Breast epithelium (tissue), 4 donors: Measurements from ENCODE around the gene ZNF763. TPM values are rescaled to one million over a fixed set of nuclear protein-coding genes. Genes with fewer than 3 reads are reported as not detected.

ENCODE experiments used
- DNase-seq, 2 donors: peaks; one replicate each; pipeline ENCODE4 v3.0.0-alpha.2; 2019; ENCODE audit warnings: low spot score in 2 of 2
- H3K27ac ChIP-seq, 2 donors: fragments of 200-600 bp; sonication (generic) in 1 of 2; one replicate each; pipeline ENCODE4 v1.5.1; 2016 to 2019; ENCODE audit warnings: mild to moderate bottlenecking in 1 of 2
- H3K27me3 ChIP-seq, 2 donors: fragments of 200-600 bp; sonication (generic) in 1 of 2; one replicate each; pipeline versions ENCODE4 v1.5.1 to v1.6.0; 2017 to 2019; ENCODE audit warnings: control low read depth in 1 of 2, mild to moderate bottlenecking in 1 of 2
- H3K36me3 ChIP-seq: fragments of 200-600 bp; one replicate; pipeline ENCODE4 v1.5.1; 2019
- H3K4me1 ChIP-seq, 2 donors: fragments of 200-600 bp; sonication (generic); one replicate each; pipeline ENCODE4 v1.5.1; 2016 to 2019; ENCODE audit warnings: control low read depth in 1 of 2
- H3K4me3 ChIP-seq, 3 donors: fragments of 200-600 bp; sonication (generic); 1 replicate in 2 of 3; 2 replicates in 1 of 3; pipeline ENCODE4 v1.5.1; 2016 to 2019; ENCODE audit warnings: mild to moderate bottlenecking in 3 of 3, moderate library complexity in 2 of 3
- H3K9me3 ChIP-seq, 2 donors: fragments of 200-600 bp; sonication (generic) in 1 of 2; one replicate each; pipeline ENCODE4 v1.5.1; 2016 to 2019; ENCODE audit warnings: control low read depth in 1 of 2
- CTCF ChIP-seq, 3 donors: fragments of 450-650 bp; IDR thresholded peaks; one replicate each; pipeline ENCODE4 v1.5.1; 2016 to 2017; ENCODE audit warnings: antibody characterized with exemption in 3 of 3, mild to moderate bottlenecking in 3 of 3, moderate library complexity in 3 of 3
- POLR2A ChIP-seq: fragments of 450-650 bp; IDR thresholded peaks from one replicate; pipeline ENCODE4 v1.6.1; 2016; ENCODE audit warnings: antibody characterized with exemption, mild to moderate bottlenecking, moderate library complexity
- POLR2AphosphoS5 ChIP-seq, 3 donors: sonication (generic); formaldehyde crosslinking; IDR thresholded peaks; one replicate each; pipeline ENCODE4 v1.6.1; 2017; ENCODE audit warnings: antibody characterized with exemption in 3 of 3
- intact Hi-C: fragments of 100-400 bp; cut with DNase I; formaldehyde crosslinking; loops from one replicate; pipeline ENCODE4 v1.15.1; 2023; ENCODE audit warnings: low total_unique reads
- total RNA-seq, 3 donors: library from RNA; depleted of rRNA; stranded (reverse); fragments of >200 nt; gene quantifications; one replicate each; pipeline ENCODE4 v1.1.0, GENCODE V29; 2016

The ZNF763 gene
- total RNA-seq, 3 donors from 2014 or later: 2.9 to 14.5 (median 6.9) TPM

DNA sequence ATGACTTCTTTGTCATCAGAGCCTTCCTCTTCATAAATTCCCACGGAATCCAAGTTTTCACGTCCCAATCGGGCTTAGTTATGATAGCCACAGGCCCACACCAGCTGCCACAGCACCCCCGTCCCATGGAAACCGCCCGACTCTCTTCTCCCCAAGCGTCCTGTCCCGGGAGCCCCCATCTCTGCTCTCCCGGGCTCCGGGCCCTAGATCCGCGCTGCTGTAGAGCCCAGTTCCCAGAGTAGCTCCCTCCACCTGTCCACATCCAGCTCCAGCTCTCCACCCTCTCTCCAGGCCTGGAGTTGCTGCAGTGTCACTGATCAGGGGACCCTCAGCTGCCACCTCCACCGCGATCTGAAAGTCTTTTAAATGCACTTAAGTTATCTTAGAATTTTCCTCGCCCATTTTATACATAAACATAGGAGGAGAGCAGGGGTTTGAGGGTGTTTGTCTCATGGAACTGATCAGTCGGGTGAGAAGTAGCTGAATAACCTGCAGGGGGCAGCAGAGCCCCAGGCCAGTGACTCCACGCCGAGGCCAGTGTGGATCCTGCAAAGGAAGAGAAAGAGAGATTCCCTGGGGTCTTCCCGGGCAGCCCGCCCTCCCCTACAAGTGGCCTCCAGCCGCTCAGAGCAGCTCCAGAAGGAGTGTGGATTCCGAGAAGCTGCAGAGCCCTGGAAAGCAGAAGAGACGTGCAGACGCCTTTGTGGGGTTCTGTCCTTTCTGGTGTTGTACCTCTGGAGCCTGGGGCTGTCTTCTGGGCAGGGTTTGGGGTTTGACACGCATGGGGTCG, 1.1 kb upstream of the ZNF763 start:
- no peaks in the 10 kb centered on the region for H3K27me3 ChIP-seq
- peak overlapping the region in 1 of 3 donors; percentile 88 for H3K4me3 ChIP-seq
- peaks cover 7% of the 10 kb centered on the region in 2 donors for H3K4me1 ChIP-seq
- H3K36me3 ChIP-seq: no peaks in the 10 kb centered on the region
- no peaks in the 10 kb centered on the region for H3K9me3 ChIP-seq
- DNase-seq: peak; percentile 51 to 79
- peak; percentile 68 to 72 (median 69) for TF ChIP-seq CTCF (IDR thresholded peaks at IDR 0.05)
- no peak for TF ChIP-seq POLR2A
- H3K27ac ChIP-seq: peak overlapping the region; percentile 98 to 100
- intact Hi-C loops: no loop called here

GRCh38 chr19:11964496-11964857, 363 bp upstream of the ZNF763 start:
- DNase-seq: no peak
- Histone ChIP-seq H3K27me3 (no peaks in the 10 kb centered on the region), H3K4me3 (peak overlapping the region; percentile 70 to 88 (median 81)), H3K36me3 (no peaks in the 10 kb centered on the region), H3K27ac (peak overlapping the region; percentile 98 to 100), H3K4me1 (peaks cover 7% of the 10 kb centered on the region in 2 donors), H3K9me3 (no peaks in the 10 kb centered on the region)
- intact Hi-C loops: no loop called here
- TF ChIP-seq POLR2AphosphoS5 (IDR thresholded peaks at IDR 0.05): no peak
- TF ChIP-seq CTCF (IDR thresholded peaks at IDR 0.05): no peak
- no peak for TF ChIP-seq POLR2A

GRCh38 chr19:11970174-11970573, 5.3 kb downstream of the ZNF763 start:
- Histone ChIP-seq H3K4me3 (no peak overlapping the region), H3K9me3 (peaks cover 10 to 24% of the 10 kb centered on the region in 2 donors), H3K4me1 (no peaks in the 10 kb centered on the region), H3K36me3 (no peaks in the 10 kb centered on the region), H3K27me3 (no peaks in the 10 kb centered on the region), H3K27ac (no peak overlapping the region)
- TF ChIP-seq POLR2AphosphoS5 (IDR thresholded peaks at IDR 0.05) (no peak), CTCF (IDR thresholded peaks at IDR 0.05) (no peak)
- no peak for DNase-seq
- intact Hi-C loops: no loop called here

DNA sequence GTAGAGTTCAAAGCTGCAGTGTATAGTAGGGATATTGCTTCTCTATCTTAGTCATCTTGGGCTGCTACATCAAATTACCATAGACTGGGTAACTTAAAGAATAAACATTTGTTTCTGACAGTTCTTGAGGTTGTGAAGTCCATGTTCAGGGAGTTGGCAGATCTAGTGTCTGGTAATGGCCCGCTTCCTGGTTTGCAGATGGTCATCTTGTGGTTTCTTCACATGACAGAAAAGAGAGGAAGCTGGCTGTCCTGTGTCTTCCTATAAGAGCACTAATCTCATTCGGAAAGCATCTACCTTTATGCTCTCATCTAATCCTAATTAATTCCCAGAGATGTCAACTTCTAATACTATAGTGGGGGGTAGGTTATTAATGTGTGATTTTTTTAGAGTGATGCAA, 6.2 kb downstream of the ZNF763 start:
- no peak overlapping the region for H3K27ac ChIP-seq
- TF ChIP-seq POLR2AphosphoS5 (IDR thresholded peaks at IDR 0.05) (no peak), CTCF (IDR thresholded peaks at IDR 0.05) (no peak), POLR2A (no peak)
- no peaks in the 10 kb centered on the region for H3K36me3 ChIP-seq
- H3K4me3 ChIP-seq: no peak overlapping the region
- peaks cover 14 to 33% of the 10 kb centered on the region in 2 donors for H3K9me3 ChIP-seq
- no peaks in the 10 kb centered on the region for H3K27me3 ChIP-seq
- H3K4me1 ChIP-seq: no peaks in the 10 kb centered on the region
- no peak for DNase-seq
- intact Hi-C loops: no loop called here

- no peak for DNase-seq
Measured at GRCh38 chr19:11973019-11973810, 8.4 kb downstream of the ZNF763 start.

More at GRCh38 chr19:11973019-11973810, 8.4 kb downstream of the ZNF763 start:
- Histone ChIP-seq H3K4me3 (no peak overlapping the region), H3K27me3 (no peaks in the 10 kb centered on the region), H3K27ac (no peak overlapping the region), H3K4me1 (no peaks in the 10 kb centered on the region), H3K9me3 (peaks cover 29 to 52% of the 10 kb centered on the region in 2 donors), H3K36me3 (peaks cover 5% of the 10 kb centered on the region)
- intact Hi-C loops: no loop called here
- TF ChIP-seq POLR2AphosphoS5 (IDR thresholded peaks at IDR 0.05) (no peak), CTCF (IDR thresholded peaks at IDR 0.05) (no peak), POLR2A (no peak)
